GM12892 (cell line): ENCODE results near the gene KCNS3.

Source experiments
- DNase-seq: peaks from one replicate; pipeline ENCODE4 v3.0.0; 2011; ENCODE audit not compliant: insufficient read length
- FAIRE-seq: peaks from 2 replicates; lab custom pipeline; 2011; peaks lifted over from hg19 to GRCh38; lab: Jason Lieb, UNC
- POLR2A ChIP-seq: IDR thresholded peaks from 2 replicates; pipeline ENCODE4 v1.6.1; 2011; ENCODE audit warnings: low read depth, low read length, control low read depth
- POLR2AphosphoS5 ChIP-seq: IDR thresholded peaks from 2 replicates; pipeline ENCODE4 v1.6.1; 2011; ENCODE audit warnings: low read depth, low read length, control low read depth
- TAF1 ChIP-seq: IDR thresholded peaks from 2 replicates; pipeline ENCODE4 v1.6.1; 2011; ENCODE audit warnings: low read depth, mild to moderate bottlenecking, control low read depth, low read length, borderline replicate concordance

The KCNS3 gene

DNA sequence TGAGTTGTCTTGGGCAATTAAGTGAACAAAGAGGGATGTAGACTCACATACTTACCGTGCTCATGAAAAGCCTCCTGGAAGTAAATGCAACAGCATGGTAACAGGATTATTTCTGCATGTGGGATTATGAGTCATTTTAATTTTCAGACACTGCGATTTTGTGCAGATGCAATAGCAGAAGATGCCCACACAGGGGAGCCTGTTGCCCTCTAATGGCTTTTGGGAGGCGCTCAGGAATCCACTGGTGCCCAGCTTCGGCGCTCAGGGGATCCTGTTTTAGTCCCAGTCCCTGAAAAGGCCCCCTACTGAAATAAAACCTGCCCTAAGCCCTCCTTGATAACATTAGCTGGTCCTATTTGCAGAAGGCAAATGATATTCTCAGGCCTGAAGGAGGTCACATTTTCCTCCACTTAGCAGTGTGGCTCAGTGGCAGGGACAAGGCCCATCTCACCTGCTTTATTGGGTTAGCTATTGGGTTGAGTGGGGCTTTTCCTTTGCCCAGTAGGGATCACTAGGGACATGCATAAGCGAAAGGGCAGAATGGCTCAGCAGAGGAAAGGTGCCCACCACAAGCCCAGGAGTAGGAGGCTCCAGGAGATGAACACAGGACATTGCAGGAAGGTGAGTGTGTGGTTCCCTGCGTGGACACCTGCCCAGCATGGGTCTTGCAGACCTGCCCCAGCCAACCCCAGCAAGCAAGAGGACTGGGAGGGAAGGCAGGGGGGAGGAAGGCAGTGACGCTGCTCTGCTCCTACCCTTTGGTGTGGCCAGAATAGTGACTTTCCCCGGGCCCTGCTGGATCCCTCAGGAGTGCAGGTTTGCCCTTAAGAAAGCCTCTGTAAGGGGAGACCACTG lies 26.5 kb upstream of the KCNS3 start:
- FAIRE-seq (no peak), DNase-seq (peak; percentile 43)
- TF ChIP-seq POLR2AphosphoS5: no peak
- no peak for TF ChIP-seq TAF1
- TF ChIP-seq POLR2A: no peak

DNA sequence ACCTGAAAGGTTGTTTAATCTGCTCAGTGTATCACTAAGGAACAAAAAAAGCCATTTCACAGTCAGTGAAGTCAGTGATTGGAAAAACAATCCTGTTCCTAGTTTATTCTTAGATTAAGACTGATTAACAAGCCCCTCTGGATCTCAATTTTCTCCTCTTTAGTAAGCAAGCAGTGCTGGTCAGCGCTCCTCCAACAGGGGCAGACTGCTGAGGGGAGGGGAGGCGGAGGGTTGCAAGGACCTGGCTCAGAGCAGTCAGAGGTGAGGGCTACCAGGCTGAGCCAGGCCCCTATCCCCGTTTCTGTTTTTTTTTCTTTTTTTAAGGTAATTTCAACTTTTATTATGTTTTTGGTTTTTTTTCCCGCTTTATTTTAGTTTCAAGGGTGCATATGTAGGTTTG lies 24.7 kb upstream of the KCNS3 start:
- DNase-seq (no peak), FAIRE-seq (no peak)
- TF ChIP-seq POLR2A: no peak
- no peak for TF ChIP-seq POLR2AphosphoS5
- no peak for TF ChIP-seq TAF1

DNA sequence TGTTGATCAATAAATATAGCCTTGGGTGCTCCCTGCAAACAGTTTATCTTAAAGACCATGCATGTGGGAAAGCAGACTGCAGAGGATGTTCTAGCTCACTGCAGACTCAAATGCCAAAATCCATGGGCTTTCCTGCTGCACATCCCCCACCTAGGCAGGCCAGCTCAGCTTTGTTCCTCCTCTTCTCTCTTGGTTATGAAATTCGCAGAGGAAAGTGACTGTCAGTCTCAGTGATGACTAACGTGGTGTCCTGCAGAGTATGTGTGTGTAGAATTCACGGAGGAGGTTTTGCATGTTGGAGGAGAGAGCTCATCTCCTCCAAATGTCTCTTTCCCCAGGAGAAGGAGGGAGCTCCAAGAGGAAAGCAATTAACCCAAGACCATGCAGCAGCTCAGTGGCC lies 21.4 kb upstream of the KCNS3 start:
- FAIRE-seq: no peak
- no peak for TF ChIP-seq TAF1
- no peak for TF ChIP-seq POLR2AphosphoS5
- TF ChIP-seq POLR2A: no peak
- DNase-seq: no peak

DNA sequence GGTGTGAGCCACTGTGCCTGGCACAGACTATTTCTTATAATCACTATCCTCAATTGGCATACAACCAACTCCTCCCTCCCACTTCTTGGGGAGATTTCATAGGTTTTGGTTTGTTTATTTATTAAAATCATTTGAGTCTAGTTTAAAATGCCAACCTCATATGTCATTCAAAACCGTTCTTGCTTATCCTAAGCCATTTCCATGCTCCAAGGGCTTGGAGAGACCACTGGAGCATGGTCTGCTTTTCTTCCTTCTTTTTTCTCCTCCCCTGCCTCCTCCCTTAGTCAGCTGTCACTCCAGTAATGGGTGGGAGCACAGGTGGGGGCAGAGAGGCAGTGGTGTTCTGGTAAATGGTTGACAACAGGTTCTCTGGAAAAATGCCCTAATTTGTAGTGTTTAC lies 20.4 kb upstream of the KCNS3 start:
- no peak for FAIRE-seq
- DNase-seq: no peak
- no peak for TF ChIP-seq POLR2A
- no peak for TF ChIP-seq POLR2AphosphoS5
- no peak for TF ChIP-seq TAF1

DNA sequence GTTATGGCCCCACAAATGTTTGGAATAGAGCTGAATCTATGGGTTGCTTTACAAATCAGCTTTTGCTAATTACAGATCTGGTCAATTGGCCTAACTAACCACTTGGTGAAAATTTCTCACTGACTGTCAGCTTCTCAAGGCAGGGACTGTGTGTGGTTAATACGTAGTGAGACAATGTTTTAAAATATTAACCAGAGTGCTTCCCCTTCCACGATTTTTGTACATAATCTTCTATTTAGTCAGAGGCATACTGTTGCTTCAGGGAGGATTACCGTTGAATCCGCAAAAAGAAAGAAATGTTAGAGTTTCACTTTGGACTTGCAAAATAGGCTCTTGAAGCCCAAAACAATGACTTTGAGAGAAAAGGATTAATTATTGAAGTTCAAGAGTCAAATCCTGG lies 14.9 kb upstream of the KCNS3 start:
- FAIRE-seq: no peak
- TF ChIP-seq POLR2A: no peak
- no peak for TF ChIP-seq POLR2AphosphoS5
- TF ChIP-seq TAF1: no peak
- DNase-seq: no peak

DNA sequence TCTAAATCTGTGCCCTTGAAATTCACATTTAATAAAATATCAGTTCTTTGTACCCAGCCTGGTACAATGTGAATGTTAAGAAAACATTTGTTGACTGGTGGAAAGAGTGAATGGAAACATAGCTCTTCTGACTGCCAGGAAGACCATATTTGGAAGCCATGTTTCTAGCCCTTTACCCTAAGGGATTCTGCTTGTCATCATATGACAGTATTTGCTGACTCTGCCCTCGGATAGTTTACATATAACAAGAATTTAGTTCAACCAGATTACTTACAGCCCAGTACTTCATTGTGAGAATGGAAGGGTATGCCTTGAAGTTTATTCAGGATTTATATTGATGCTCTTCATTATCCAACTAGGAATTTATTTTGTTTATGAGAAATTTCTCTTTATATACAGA lies 13.8 kb upstream of the KCNS3 start:
- no peak for TF ChIP-seq POLR2AphosphoS5
- no peak for TF ChIP-seq TAF1
- TF ChIP-seq POLR2A: no peak
- no peak for DNase-seq
- FAIRE-seq: no peak

DNA sequence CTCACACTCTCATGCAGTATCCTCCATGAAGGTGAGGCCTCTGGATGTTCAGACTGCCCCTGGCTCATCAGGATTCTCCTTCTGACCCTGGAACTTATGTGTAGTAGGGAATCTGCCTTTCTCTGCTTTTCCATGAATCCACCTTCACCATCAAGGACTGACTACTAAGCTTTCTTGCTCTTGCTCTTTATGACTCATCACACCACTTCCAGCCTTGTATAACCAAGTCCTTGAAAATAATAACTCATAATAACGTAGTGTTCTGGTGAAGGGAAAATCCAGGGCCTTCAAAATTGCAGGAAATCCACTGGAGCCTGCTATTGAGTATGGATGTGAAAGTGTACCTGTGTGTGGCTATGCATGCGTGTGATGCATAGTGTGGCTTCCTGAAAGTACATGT lies 11.3 kb upstream of the KCNS3 start:
- TF ChIP-seq POLR2AphosphoS5 (no peak), POLR2A (no peak), TAF1 (no peak)
- DNase-seq (no peak), FAIRE-seq (no peak)

DNA sequence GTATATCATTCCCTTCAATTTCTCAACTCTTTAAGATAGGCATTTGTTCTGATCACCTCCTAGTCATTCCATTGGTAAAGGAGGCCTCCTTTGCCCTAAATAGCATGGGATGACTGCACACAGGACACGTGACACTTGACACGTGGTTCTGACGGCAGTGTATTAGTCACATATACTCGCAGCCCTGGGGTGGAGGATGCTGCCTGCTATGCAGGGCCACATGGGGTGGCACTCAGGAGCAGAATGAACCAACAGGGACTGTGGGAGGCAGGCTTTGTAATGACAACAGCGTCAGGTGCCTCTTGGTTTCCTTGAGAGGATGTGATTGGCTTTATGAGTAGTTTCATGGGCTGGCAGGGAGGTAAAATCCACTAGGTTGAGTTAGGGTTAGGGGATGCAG lies 9.3 kb upstream of the KCNS3 start:
- no peak for TF ChIP-seq POLR2A
- TF ChIP-seq TAF1: no peak
- no peak for TF ChIP-seq POLR2AphosphoS5
- DNase-seq (no peak), FAIRE-seq (peak; percentile 62)

DNA sequence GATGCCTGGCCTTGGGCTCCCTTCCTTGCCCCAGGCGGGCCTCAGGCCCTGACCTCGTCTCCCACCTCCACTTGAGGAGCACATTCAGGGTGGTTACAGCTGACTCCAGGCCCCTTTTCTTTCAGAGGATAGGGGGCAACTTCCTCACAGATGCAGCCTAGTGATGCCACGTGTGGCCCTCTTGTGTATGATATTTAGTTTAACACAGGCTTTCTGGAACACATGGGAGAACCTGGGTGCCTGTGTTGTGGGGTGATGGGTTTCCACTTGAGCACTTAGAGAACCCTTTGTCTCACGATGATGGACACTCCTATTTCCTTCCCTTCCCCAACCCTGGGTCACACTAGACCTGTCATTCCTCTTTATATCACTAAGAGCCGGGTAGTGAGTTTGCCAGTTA lies 6.8 kb upstream of the KCNS3 start:
- DNase-seq (no peak), FAIRE-seq (no peak)
- no peak for TF ChIP-seq POLR2A

DNA sequence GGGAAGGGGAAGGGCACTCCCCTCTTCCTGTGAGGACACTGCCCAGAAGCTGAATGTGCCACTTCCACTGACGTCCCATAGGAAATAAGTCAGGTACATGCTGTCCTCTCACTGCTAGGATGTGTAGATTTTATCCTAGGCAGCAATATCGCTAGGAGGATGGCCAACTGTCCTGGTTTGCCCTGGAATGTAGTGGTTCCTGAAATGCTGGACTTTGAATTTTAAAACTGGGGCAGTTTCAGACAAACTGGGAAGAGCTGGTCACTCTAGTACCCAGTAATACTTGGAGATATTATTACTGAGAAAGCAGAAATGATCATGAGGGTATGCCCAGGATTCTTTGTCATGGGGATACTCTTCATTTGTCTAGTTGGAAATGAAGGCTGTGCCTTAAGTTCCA lies 5.4 kb upstream of the KCNS3 start:
- DNase-seq: no peak
- no peak for FAIRE-seq
- TF ChIP-seq TAF1: no peak
- no peak for TF ChIP-seq POLR2A
- TF ChIP-seq POLR2AphosphoS5: no peak

DNA sequence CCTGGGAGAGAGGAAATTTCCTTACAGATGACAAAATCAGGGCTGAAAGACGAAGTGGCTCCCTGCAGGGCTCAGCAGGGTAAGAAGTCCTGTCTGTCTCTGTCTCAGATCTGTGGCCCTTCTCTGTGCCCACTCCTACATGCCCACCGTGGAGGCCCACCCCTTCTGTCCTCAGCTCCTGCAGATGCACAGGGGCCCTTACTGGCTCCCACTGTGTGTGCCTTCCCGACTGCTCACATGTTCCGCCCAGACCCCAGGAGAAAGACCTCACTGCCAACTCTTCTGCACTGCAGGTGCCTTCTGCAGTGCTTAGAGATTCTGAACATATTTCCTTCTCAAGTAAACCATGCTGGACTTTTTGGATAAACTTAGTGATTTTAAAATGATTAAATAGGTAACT lies 1.9 kb upstream of the KCNS3 start:
- no peak for FAIRE-seq
- no peak for DNase-seq
- no peak for TF ChIP-seq POLR2A
- no peak for TF ChIP-seq TAF1

DNA sequence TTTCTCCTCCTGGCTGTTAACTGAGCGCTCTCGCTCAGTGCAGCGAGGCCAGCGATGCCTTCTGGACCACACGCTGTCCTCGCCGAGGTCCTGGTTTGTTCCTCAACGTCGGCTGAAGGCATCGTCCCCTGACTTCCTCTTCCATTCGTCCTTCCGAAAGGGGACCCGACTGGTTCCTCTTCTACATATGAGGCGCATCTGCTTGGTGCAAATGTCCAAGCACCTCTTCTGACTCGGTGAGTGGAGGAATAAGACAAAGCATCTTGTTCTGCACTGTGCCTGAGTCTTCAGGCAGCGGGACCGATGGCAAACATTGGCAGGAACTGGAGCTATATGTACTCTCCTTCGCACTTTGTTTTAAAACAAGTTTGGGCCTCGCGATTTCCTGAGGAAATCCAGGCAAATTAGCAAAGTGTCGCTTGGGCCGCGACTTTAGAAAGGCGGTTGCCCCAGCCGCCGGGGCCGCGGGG lies 621 bp upstream of the KCNS3 start:
- FAIRE-seq (no peak), DNase-seq (peak; percentile 24)
- no peak for TF ChIP-seq POLR2A
- TF ChIP-seq TAF1: no peak
- TF ChIP-seq POLR2AphosphoS5: no peak
